GM10248 (cell line): Measurements from ENCODE around the gene IL17RA.

ENCODE experiments used
- CTCF ChIA-PET: fragments of 300-600 bp; sonication (Branson Sonifier 250); formaldehyde crosslinking; extraction: SDS; loops from one replicate; lab custom pipeline; 2021; ENCODE audit warnings: antibody characterized with exemption; lab: Yijun Ruan, JAX
- POLR2A ChIA-PET: fragments of 350-650 bp; sonication (Branson Sonifier 250); formaldehyde crosslinking; extraction: SDS; loops from one replicate; lab custom pipeline; 2020; ENCODE audit warnings: antibody characterized with exemption; lab: Yijun Ruan, JAX
- DNase-seq: peaks from one replicate; pipeline ENCODE4 v3.0.0; 2012; ENCODE audit errors: extremely low spot score
- CTCF ChIP-seq: IDR thresholded peaks from 2 replicates; pipeline ENCODE4 v1.5.1; 2012; ENCODE audit warnings: mild to moderate bottlenecking, low read depth; ENCODE audit errors: extremely low read depth, missing control alignments, control extremely low read depth

The IL17RA gene

GRCh38 chr22:17149076-17149815 lies 64.4 kb downstream of the IL17RA start:
- no peak for TF ChIP-seq CTCF
- DNase-seq: no peak
- POLR2A ChIA-PET: no interaction called here
- CTCF ChIA-PET: interaction anchor here (1.1 to 3.8 kb wide), 5 partner anchors 9 to 352 kb away, joined by 3 to 31 read pairs (median 5); no protein-coding TSS in a partner anchor

- DNase-seq: no peak
- TF ChIP-seq CTCF: no peak
- CTCF ChIA-PET: interaction anchor here (11.4 kb wide), 1 partner anchor 21 kb away, joined by 137 read pairs; no protein-coding TSS in a partner anchor
- POLR2A ChIA-PET: no interaction called here
Observed at GRCh38 chr22:17152340-17152739, 67.5 kb downstream of the IL17RA start.

- CTCF ChIA-PET: interaction anchor here (11.4 kb wide), 1 partner anchor 20 kb away, joined by 137 read pairs; no protein-coding TSS in a partner anchor
- no peak for DNase-seq
- no peak for TF ChIP-seq CTCF
- POLR2A ChIA-PET: no interaction called here
Observed at GRCh38 chr22:17152971-17153370, 68.2 kb downstream of the IL17RA start.

- no peak for TF ChIP-seq CTCF
- POLR2A ChIA-PET: no interaction called here
- no peak for DNase-seq
- CTCF ChIA-PET: interaction anchor here (11.4 kb wide), 1 partner anchor 17 kb away, joined by 137 read pairs; no protein-coding TSS in a partner anchor
Observed at GRCh38 chr22:17155941-17156340, 71.1 kb downstream of the IL17RA start.

GRCh38 chr22:17157714-17158113 lies 72.9 kb downstream of the IL17RA start:
- POLR2A ChIA-PET: no interaction called here
- no peak for DNase-seq
- no peak for TF ChIP-seq CTCF
- CTCF ChIA-PET: interaction anchor here (1.1 to 11.4 kb wide), 5 partner anchors 9 to 100 kb away, joined by 3 to 137 read pairs (median 4); no protein-coding TSS in a partner anchor

- ChIA-PET POLR2A (no interaction called here), CTCF (interaction anchor here (1.1 to 11.4 kb wide), 5 partner anchors 9 to 101 kb away, joined by 3 to 137 read pairs (median 4); no protein-coding TSS in a partner anchor)
- no peak for DNase-seq
Observed at GRCh38 chr22:17158176-17158567, 73.4 kb downstream of the IL17RA start.

More at GRCh38 chr22:17158176-17158567, 73.4 kb downstream of the IL17RA start:
- TF ChIP-seq CTCF: no peak
